Measurements from ENCODE around the gene KCNQ1.
"Not testable (repeated sequence)": the region's sequence is repeated elsewhere in the genome, so short reads cannot be mapped to it uniquely, and the experiment has no call there.

Gene KCNQ1

GRCh38 chr11:2472428-2473186, 27.8 kb downstream of the KCNQ1 start:
- DNase-seq (ENCODE audit: low read depth, low spot score): no peak

GRCh38 chr11:2473361-2474058, 28.7 kb downstream of the KCNQ1 start:
- DNase-seq (ENCODE audit: low read depth, low spot score): no peak

- DNase-seq (ENCODE audit: low read depth, low spot score): no peak
Measured at GRCh38 chr11:2474059-2474901, 29.5 kb downstream of the KCNQ1 start.

GRCh38 chr11:2475136-2475918, 30.5 kb downstream of the KCNQ1 start:
- DNase-seq (ENCODE audit: low read depth, low spot score): no peak

- no peak for DNase-seq (ENCODE audit: low read depth, low spot score)
Measured at GRCh38 chr11:2477254-2477653, 32.4 kb downstream of the KCNQ1 start.

GRCh38 chr11:2477936-2478335, 33.1 kb downstream of the KCNQ1 start:
- DNase-seq (ENCODE audit: low read depth, low spot score): no peak

GRCh38 chr11:2480067-2480873, 35.5 kb downstream of the KCNQ1 start:
- not testable (repeated sequence) for DNase-seq (ENCODE audit: low read depth, low spot score)

GRCh38 chr11:2480874-2481220, 36.0 kb downstream of the KCNQ1 start:
- DNase-seq (ENCODE audit: low read depth, low spot score): no peak

GRCh38 chr11:2481253-2481652, 36.4 kb downstream of the KCNQ1 start:
- no peak for DNase-seq (ENCODE audit: low read depth, low spot score)

GRCh38 chr11:2482204-2482603, 37.4 kb downstream of the KCNQ1 start:
- DNase-seq (ENCODE audit: low read depth, low spot score): no peak

- no peak for DNase-seq (ENCODE audit: low read depth, low spot score)
Measured at GRCh38 chr11:2482745-2483144, 37.9 kb downstream of the KCNQ1 start.

- DNase-seq (ENCODE audit: low read depth, low spot score): no peak
Measured at GRCh38 chr11:2483426-2483825, 38.6 kb downstream of the KCNQ1 start.

- DNase-seq (ENCODE audit: low read depth, low spot score): no peak
Measured at GRCh38 chr11:2484576-2485125, 39.8 kb downstream of the KCNQ1 start.

GRCh38 chr11:2488004-2488403, 43.2 kb downstream of the KCNQ1 start:
- DNase-seq (ENCODE audit: low read depth, low spot score): no peak

GRCh38 chr11:2489083-2489482, 44.3 kb downstream of the KCNQ1 start:
- DNase-seq (ENCODE audit: low read depth, low spot score): no peak

- DNase-seq (ENCODE audit: low read depth, low spot score): not testable (repeated sequence)
Measured at GRCh38 chr11:2497951-2498350, 53.1 kb downstream of the KCNQ1 start.

GRCh38 chr11:2498750-2499149, 53.9 kb downstream of the KCNQ1 start:
- no peak for DNase-seq (ENCODE audit: low read depth, low spot score)

GRCh38 chr11:2507212-2507901, 62.5 kb downstream of the KCNQ1 start:
- DNase-seq (ENCODE audit: low read depth, low spot score): no peak

- no peak for DNase-seq (ENCODE audit: low read depth, low spot score)
Measured at GRCh38 chr11:2507945-2508749, 63.3 kb downstream of the KCNQ1 start.

All from activated naive CD8-positive, alpha-beta T cell treated with anti-CD3 and anti-CD28 coated beads, Interleukin-2, amount 50 U/mL, for 16 hours (primary cell).